HepG2 (cell line): Measurements from ENCODE around the gene PTPRN. TPM values are rescaled to one million over a fixed set of nuclear protein-coding genes. Genes with fewer than 3 reads are reported as not detected.

Source experiments
- FOXO1 ChIP-seq: sonication (generic); formaldehyde crosslinking; IDR thresholded peaks from 2 replicates; pipeline ENCODE4 v1.4.0; 2020; ENCODE audit warnings: missing genetic modification reagents
- GMEB1 ChIP-seq: sonication (generic); formaldehyde crosslinking; IDR thresholded peaks from 2 replicates; pipeline ENCODE4 v1.5.1; 2020; ENCODE audit warnings: missing genetic modification reagents, mild to moderate bottlenecking, borderline replicate concordance
- GPBP1L1 ChIP-seq: sonication (generic); formaldehyde crosslinking; IDR thresholded peaks from 2 replicates; pipeline ENCODE4 v1.5.0; 2020; ENCODE audit warnings: mild to moderate bottlenecking, missing genetic modification reagents
- HOXA5 ChIP-seq: sonication (generic); formaldehyde crosslinking; IDR thresholded peaks from 2 replicates; pipeline ENCODE4 v1.4.0; 2020; ENCODE audit warnings: missing genetic modification reagents
- HOXA9 ChIP-seq: sonication (generic); formaldehyde crosslinking; IDR thresholded peaks from 2 replicates; pipeline ENCODE4 v1.8.1; 2022; ENCODE audit warnings: missing genetic modification reagents, mild to moderate bottlenecking, moderate library complexity, borderline replicate concordance
- NR2F2 ChIP-seq: IDR thresholded peaks from 2 replicates; pipeline ENCODE4 v1.6.1; 2012; ENCODE audit warnings: low read depth, inconsistent platforms, borderline replicate concordance
- PAWR ChIP-seq: sonication (generic); formaldehyde crosslinking; IDR thresholded peaks from 2 replicates; pipeline ENCODE4 v1.4.0; 2020; ENCODE audit warnings: missing genetic modification reagents, mild to moderate bottlenecking, borderline replicate concordance
- PRPF4 ChIP-seq: fragments of 200-400 bp; formaldehyde crosslinking; IDR thresholded peaks from 2 replicates; pipeline ENCODE4 v1.6.1; 2016; ENCODE audit warnings: low read length, low read depth; ENCODE audit not compliant: poor library complexity, severe bottlenecking
- SNAI1 ChIP-seq: sonication (generic); formaldehyde crosslinking; IDR thresholded peaks from 2 replicates; pipeline ENCODE4 v1.5.0; 2020; ENCODE audit warnings: mild to moderate bottlenecking, missing genetic modification reagents, borderline replicate concordance
- TBX3 ChIP-seq: fragments of 450-650 bp; IDR thresholded peaks from 2 replicates; pipeline ENCODE4 v1.6.1; 2017; ENCODE audit warnings: antibody characterized with exemption, mild to moderate bottlenecking, inconsistent platforms, borderline replicate concordance
- ZBTB43 ChIP-seq: sonication (generic); formaldehyde crosslinking; conservative IDR thresholded peaks from 2 replicates; pipeline ENCODE4 v1.4.0; 2020; ENCODE audit warnings: missing genetic modification reagents
- ZNF18 ChIP-seq: sonication (generic); formaldehyde crosslinking; IDR thresholded peaks from 2 replicates; pipeline ENCODE4 v1.8.0; 2022; ENCODE audit warnings: mild to moderate bottlenecking, missing genetic modification reagents; ENCODE audit not compliant: insufficient replicate concordance
- ZNF318 ChIP-seq: sonication (generic); formaldehyde crosslinking; IDR thresholded peaks from 2 replicates; pipeline ENCODE4 v1.4.0; 2020; ENCODE audit warnings: mild to moderate bottlenecking, missing genetic modification reagents
- polyA plus RNA-seq, 8 experiments: library from polyadenylated mRNA; depleted of rRNA in 3 of 8; stranded (reverse) in 7 of 8; unstranded in 1 of 8; fragments of >200 nt; fragmentation: Illumina TruSeq in 4 of 8; extraction: Trizol in 4 of 8; gene quantifications; 2 replicates each; pipeline versions ENCODE4 v1.2.1 to v1.2.3, GENCODE V29; 2011 to 2016; ENCODE audit warnings: low read depth in 4 of 8, missing spikeins in 1 of 8, mixed read lengths in 1 of 8; ENCODE audit not compliant: insufficient read depth in 1 of 8
- total RNA-seq, 5 experiments: library from RNA; depleted of rRNA; stranded (reverse); fragments of >200 nt; fragmentation: Illumina TruSeq; extraction: Trizol; gene quantifications; 2 replicates each; pipeline ENCODE4 v1.2.3, GENCODE V29; 2016; ENCODE audit warnings: low read depth in 1 of 5

PTPRN gene
- total and polyA plus RNA-seq, 2 of the 13 experiments (the other 11 are each of a cell fraction or from before 2014, with no cell fraction given) = 0.26 TPM; not detected in 1

GRCh38 chr2:219279151-219279915 lies 29.9 kb downstream of the PTPRN start, which contains the start of gene DNAJB2 (continued):
- TF ChIP-seq GMEB1 (peak; percentile 86), FOXO1 (peak; percentile 60; the same call in 1 of the 2 replicates), PRPF4 (no peak), NR2F2 (no peak), PAWR (CRISPR knock-in tag) (no peak), TBX3 (no peak), ZBTB43 (CRISPR knock-in tag) (0 out of 2 replicates have a peak, but pooled peaks have one; percentile 39), HOXA5 (CRISPR knock-in tag) (peak; percentile 86), GPBP1L1 (no peak), SNAI1 (no peak), ZNF18 (CRISPR knock-in tag) (peak; percentile 59), HOXA9 (CRISPR knock-in tag) (no peak), ZNF318 (CRISPR knock-in tag) (no peak)
